Effector memory CD8-positive, alpha-beta T cell (primary cell): Measurements from ENCODE around the gene AZIN2.
"Not testable (repeated sequence)": the region's sequence is repeated elsewhere in the genome, so short reads cannot be mapped to it uniquely, and the experiment has no call there.

Source experiments
- ATAC-seq: fragments of 150-1000 bp; cut with Tn5 transposase; replicated peaks from 2 replicates; pipeline ENCODE4 v1.10.0; 2021; ENCODE audit warnings: mild to moderate bottlenecking, moderate library complexity
- DNase-seq, 3 experiments: peaks; one replicate each; pipeline ENCODE4 v3.0.0; 2021
- H3K27ac Mint-ChIP-seq, 2 donors: one replicate each; pipeline ENCODE4 v1.8.0; 2022; ENCODE audit warnings: mild to moderate bottlenecking in 2 of 2, mixed read lengths in 2 of 2, moderate library complexity in 2 of 2
- H3K27me3 Mint-ChIP-seq, 2 donors: one replicate each; pipeline ENCODE4 v1.8.0; 2022; ENCODE audit warnings: mixed read lengths in 2 of 2
- H3K36me3 Mint-ChIP-seq: one replicate; pipeline ENCODE4 v1.8.0; 2022; ENCODE audit warnings: mild to moderate bottlenecking, moderate library complexity, mixed read lengths; ENCODE audit not compliant: insufficient read depth
- H3K4me1 Mint-ChIP-seq, 2 donors: one replicate each; pipeline ENCODE4 v1.8.0; 2022; ENCODE audit warnings: low read depth in 2 of 2, mixed read lengths in 2 of 2
- H3K4me3 Mint-ChIP-seq, 2 donors: one replicate each; pipeline ENCODE4 v1.8.0; 2022; ENCODE audit warnings: mild to moderate bottlenecking in 2 of 2, mixed read lengths in 2 of 2, moderate library complexity in 2 of 2
- H3K9me3 Mint-ChIP-seq, 2 donors: one replicate each; pipeline ENCODE4 v1.8.0; 2022; ENCODE audit warnings: mixed read lengths in 2 of 2
- total RNA-seq, 9 experiments: gene quantifications; one replicate each; lab custom pipeline; 2026; lab: John Stamatoyannopoulos, UW

AZIN2 gene
- total RNA-seq: 0.65 to 13.7 (median 4.4) reads per million in 9 experiments

DNA sequence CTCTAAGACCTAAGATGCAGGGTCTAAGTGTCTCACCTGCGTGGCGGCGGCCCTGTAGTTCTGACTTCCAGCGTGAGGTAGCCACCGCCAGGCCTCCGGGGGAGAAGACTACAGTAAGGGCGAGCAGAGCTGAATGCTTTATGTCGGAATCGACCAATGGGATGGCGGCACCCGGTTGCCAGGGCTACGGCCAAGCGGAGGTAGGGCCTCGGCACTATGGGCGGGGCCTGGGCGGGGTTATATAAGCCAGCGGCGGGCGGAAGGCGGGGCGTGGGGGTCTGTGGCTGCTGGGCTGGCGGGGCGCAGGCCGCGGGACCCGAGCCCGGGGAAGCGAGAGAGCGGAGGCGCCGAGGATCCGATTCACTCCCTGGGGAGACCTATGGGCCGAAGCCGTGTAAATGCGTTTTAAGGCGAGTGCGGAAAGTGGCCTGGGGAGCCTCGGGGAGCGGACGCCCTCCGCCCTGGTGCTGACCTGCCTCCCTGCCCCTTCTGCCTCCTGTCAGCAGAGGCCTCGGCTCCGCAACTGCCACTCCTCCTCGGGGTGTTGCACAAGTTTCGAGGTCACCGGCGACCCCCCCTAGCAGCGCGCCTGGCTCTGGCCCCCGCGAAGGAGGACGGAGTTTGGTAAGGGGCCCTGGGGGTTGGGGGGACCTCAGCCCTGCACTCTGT is at the start of gene AZIN2:
Gene AZIN2 (plus strand): TSS at position 269 of the 669 bp plus-strand sequence. CDS start 1,097 bp downstream, outside the sequence.
- DNase-seq (peak; percentile 97 to 99 (median 98)), ATAC-seq (peak; percentile 99)
- peaks cover 28 to 30% of the 10 kb centered on the region in 2 donors for H3K4me1 Mint-ChIP-seq
- H3K9me3 Mint-ChIP-seq: no peaks in the 10 kb centered on the region
- H3K36me3 Mint-ChIP-seq: peaks cover 23% of the 10 kb centered on the region
- H3K4me3 Mint-ChIP-seq: peak within 1 kb of the TSS; percentile 77 to 85
- H3K27me3 Mint-ChIP-seq: no peaks in the 10 kb centered on the region
- peak within 1 kb of the TSS; percentile 87 to 93 for H3K27ac Mint-ChIP-seq

DNA sequence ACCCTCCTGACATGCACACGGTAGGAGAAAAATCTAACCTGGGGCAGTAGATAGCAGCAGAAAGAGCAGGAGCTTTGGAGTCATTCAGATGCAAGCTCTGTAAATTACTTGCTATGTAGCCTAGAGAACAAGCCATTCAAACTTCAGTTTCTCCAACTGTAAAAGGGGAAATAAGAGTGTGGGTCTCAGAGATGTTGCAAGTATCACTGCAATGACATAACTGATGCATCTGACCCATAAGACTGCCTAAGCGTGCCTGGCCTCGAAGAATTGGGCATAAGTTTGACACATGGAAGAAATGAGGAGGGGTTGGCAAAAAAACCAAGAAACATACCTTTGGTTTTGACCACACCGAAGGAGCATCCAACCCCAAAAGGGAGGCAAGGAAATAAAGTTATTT is 49.4 kb upstream of the AZIN2 start:
- peaks cover 32 to 72% of the 10 kb centered on the region in 2 donors for H3K4me1 Mint-ChIP-seq
- H3K27ac Mint-ChIP-seq: no peak overlapping the region
- ATAC-seq: no peak
- H3K27me3 Mint-ChIP-seq: no peaks in the 10 kb centered on the region
- no peak overlapping the region for H3K4me3 Mint-ChIP-seq
- no peak for DNase-seq
- H3K36me3 Mint-ChIP-seq: peaks cover 24% of the 10 kb centered on the region
- H3K9me3 Mint-ChIP-seq: no peaks in the 10 kb centered on the region

DNA sequence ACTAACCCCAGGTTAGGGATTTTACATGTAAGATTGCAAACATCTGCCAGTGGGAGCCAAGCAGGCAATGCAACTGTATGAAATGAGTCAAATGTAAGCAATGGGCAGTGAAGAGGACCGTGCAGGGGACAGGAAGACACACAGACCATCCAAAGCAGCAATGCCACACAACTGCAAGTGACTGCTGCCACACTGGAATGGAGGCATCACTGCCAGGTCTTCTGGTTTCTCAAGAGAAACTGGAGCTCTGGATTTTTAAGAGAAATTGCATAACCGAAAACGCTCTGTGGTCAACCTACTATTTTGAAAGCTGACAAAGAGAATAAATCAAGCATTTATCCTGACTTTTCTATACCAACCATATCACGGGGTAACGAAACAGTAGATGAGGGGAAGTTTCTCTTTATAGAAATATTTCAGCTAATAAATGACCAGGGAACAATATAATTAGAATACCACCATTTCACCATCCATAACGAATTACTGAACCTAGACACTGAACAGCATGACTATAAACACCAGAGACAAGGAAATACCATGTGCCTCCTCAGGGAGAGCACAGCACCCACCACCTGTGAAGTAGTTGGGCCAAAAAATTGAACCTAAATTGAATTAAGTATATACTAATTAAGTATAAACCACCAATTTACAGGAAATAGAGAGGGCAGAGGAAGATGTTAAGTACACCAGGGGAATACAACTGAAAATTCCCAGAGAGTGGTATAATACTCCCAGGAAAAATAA is 48.7 kb upstream of the AZIN2 start:
- ATAC-seq: no peak

DNA sequence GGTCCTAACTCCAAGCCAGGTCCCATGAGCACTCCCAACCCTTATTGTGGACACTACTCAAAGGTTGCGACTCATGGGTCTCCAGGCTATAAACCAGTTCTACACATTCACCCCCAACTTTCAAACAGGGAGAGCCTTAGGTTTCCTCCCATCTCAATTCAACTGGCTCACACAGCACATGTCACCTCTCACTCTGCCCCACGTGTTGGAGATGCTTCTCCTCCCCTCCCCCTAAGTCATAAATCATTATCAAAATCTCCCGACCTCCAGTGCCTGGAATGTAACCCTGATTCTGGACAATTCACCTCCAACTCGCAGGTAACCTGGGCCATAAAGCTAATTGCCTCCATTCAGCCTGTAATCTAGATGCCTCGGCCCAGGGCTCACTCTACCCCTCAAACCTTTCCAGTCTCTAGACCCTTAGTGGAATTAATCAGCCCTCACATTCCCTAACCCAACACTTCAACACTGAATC is 44.9 kb upstream of the AZIN2 start:
- ATAC-seq (no peak), DNase-seq (no peak)
- H3K4me1 Mint-ChIP-seq: peaks cover 32 to 53% of the 10 kb centered on the region in 2 donors
- no peaks in the 10 kb centered on the region for H3K9me3 Mint-ChIP-seq
- peaks cover 5% of the 10 kb centered on the region for H3K36me3 Mint-ChIP-seq
- H3K27ac Mint-ChIP-seq: peak overlapping the region; percentile 96 to 98
- H3K4me3 Mint-ChIP-seq: peak overlapping the region; percentile 95
- no peaks in the 10 kb centered on the region for H3K27me3 Mint-ChIP-seq

More for the DNA sequence above, 48.7 kb upstream of the AZIN2 start:
- DNase-seq: no peak
- peaks cover 39 to 80% of the 10 kb centered on the region in 2 donors for H3K4me1 Mint-ChIP-seq
- no peaks in the 10 kb centered on the region for H3K27me3 Mint-ChIP-seq
- peak overlapping the region in 1 of 2 donors; percentile 77 for H3K27ac Mint-ChIP-seq
- no peak overlapping the region for H3K4me3 Mint-ChIP-seq
- no peaks in the 10 kb centered on the region for H3K9me3 Mint-ChIP-seq
- peaks cover 21% of the 10 kb centered on the region for H3K36me3 Mint-ChIP-seq

DNA sequence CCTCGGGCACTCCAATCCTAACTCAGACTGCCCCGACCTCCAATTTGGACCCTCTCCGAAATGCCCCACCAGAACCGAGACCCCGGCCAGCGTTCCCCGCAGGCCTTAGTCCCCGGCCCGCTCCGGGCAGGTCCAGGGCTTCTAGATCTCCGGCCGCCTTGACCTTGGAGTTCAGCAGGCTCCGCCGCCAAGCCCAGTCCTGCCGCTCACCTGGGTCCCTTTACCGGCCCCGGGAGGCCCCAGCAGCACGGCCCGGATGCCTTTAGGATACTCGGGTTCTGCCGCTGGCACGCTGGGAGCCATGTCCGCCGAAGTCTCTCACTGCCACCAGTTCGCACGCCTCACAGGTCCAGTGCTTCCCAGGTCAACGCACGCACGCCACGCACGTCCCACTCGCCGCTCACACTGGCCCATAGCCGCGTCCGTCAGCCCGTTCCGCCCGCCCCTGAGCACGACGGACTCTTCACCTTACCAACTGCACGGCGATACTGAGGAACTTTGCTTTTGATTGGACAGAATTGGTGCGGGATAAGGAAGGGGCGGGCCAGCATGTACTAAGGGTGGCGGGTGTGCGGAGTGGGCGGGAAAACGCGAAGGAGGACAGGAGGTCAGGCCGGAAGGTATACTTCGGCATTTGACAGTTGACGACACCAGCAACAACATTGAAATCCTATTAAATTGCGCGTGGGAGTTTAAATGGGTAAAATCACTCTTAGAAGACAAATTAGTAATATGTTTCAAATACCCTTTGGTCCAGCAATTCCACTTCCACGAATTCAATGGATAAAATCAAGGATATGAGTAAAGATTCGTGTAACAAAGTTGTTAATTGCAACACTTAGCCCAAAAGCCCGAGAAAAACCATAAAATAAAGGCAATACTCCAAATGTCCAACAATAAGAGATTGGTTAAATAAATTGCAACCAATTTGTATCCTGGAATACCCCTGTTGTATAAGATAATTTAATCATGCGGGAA is 44.1 kb upstream of the AZIN2 start, which contains the start of gene AK2:
Gene AK2 (minus strand): TSS at position 358 of the 978 bp plus-strand sequence. CDS start 55 bp downstream, at position 303.
- H3K27ac Mint-ChIP-seq: peak within 1 kb of the TSS; percentile 96 to 98
- ATAC-seq (peak; percentile 98), DNase-seq (peak; percentile 79 to 80 (median 80))
- no peaks in the 10 kb centered on the region for H3K9me3 Mint-ChIP-seq
- no peaks in the 10 kb centered on the region for H3K27me3 Mint-ChIP-seq
- peaks cover 5% of the 10 kb centered on the region for H3K36me3 Mint-ChIP-seq
- peak within 1 kb of the TSS; percentile 95 for H3K4me3 Mint-ChIP-seq
- H3K4me1 Mint-ChIP-seq: peaks cover 25 to 46% of the 10 kb centered on the region in 2 donors

DNA sequence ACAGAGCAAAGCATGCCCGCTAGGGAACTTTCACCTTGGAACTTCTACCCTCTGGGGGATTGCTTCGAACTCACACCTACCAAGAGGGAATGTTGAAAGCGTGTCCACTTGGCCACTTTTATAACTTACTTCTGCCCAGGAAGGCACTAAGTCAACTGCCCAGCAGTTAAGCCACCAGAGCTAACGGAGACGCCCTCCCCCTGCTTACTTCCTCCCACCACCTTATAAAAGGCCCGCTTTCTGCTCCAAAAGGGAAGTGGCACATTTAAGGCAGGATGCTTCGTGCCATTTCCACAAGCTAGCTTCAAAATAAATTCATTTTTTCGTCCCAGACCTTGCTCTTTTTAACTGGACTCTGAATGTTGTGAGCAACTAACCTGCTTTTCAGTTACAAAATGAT is 41.1 kb upstream of the AZIN2 start:
- no peak for ATAC-seq
- H3K36me3 Mint-ChIP-seq: peaks cover 3% of the 10 kb centered on the region
- no peaks in the 10 kb centered on the region for H3K27me3 Mint-ChIP-seq
- no peak overlapping the region for H3K27ac Mint-ChIP-seq
- H3K4me1 Mint-ChIP-seq: peaks cover 17 to 22% of the 10 kb centered on the region in 2 donors
- H3K4me3 Mint-ChIP-seq: no peak overlapping the region
- DNase-seq: no peak
- H3K9me3 Mint-ChIP-seq: no peaks in the 10 kb centered on the region

DNA sequence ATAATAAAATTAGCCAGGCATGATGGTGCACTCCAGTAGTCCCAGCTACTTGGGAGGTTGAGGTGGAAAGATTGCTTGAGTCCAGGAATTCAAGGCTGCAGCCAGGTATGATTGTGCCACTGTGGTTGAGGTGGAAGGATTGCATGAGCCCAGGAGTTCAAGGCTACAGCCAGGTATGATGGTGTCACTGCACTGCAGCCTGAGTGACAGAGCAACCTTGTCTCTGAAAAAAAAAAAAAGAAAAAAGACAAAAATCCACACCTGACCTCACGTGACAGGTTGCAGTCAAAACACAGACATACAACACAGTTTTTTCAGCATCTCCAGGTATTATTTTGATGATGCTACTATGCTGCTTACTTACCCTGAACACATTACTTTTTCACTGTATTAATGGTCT is 39.9 kb upstream of the AZIN2 start:
- ATAC-seq (no peak), DNase-seq (no peak)
- peaks cover 21 to 22% of the 10 kb centered on the region in 2 donors for H3K4me1 Mint-ChIP-seq
- no peak overlapping the region for H3K4me3 Mint-ChIP-seq
- peaks cover 3% of the 10 kb centered on the region for H3K36me3 Mint-ChIP-seq
- no peak overlapping the region for H3K27ac Mint-ChIP-seq
- no peaks in the 10 kb centered on the region for H3K9me3 Mint-ChIP-seq
- H3K27me3 Mint-ChIP-seq: no peaks in the 10 kb centered on the region

DNA sequence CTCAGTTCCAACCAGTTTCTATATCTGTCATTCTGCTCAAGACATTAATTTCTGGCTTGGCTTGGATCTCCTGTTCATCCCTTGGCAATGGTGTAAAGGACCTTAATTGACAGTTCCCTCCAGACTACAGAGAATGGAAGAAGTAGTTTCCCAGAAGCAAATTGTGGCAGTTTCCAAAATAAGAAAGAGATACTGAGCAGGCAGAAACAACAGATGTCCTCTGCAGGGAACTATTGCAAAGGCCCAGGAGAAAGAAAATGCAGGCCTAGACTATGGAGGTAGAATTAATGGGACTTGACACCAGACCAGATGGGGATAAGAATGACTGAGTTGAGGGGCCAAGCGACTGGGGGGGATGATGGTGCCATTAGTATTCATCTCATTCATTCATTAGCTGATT is 38.1 kb upstream of the AZIN2 start:
- H3K27ac Mint-ChIP-seq: no peak overlapping the region
- peaks cover 10 to 12% of the 10 kb centered on the region in 2 donors for H3K4me1 Mint-ChIP-seq
- no peaks in the 10 kb centered on the region for H3K9me3 Mint-ChIP-seq
- no peaks in the 10 kb centered on the region for H3K36me3 Mint-ChIP-seq
- H3K27me3 Mint-ChIP-seq: no peaks in the 10 kb centered on the region
- ATAC-seq (no peak), DNase-seq (no peak)
- H3K4me3 Mint-ChIP-seq: no peak overlapping the region

DNA sequence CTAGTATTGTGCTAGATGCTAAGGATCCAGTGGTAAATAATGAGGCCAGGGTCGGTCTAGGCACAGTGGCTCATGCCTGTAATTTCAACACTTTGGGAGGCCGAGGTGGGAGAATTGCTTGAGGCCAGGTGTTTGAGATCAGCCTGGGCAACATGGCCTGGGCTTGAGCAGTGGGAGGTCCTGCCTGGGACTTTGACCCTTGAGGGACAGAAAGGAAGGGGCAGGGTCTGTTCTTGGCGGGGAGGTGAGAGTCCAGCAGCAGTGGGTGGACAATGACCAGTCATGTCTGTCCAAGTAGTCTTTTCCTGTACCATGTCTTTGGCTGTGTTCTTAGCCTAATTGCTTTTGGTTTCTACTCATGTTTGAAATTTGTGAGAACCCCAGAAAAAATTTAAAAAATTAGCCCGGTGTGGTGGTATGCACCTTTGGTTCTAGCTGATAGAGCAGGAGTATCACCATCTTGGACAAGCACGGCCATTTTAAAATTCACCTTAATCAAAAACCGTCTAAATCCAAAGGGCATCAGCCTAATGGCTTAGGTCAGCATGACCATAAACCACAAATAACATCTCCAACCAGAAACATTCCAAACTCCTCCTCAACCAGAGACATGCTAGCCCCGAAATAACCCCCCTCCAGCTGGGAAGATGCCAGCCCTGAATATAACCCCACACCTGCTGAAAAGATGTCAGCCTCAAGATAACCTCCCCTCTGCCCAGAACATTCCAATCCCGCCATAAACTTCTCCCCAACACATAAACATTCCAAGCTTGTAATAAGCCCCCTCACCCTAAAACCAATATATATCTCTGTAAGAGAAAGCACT is 37.5 kb upstream of the AZIN2 start:
- Mint-ChIP-seq H3K4me1 (peaks cover 10 to 12% of the 10 kb centered on the region in 2 donors), H3K4me3 (no peak overlapping the region), H3K27me3 (no peaks in the 10 kb centered on the region), H3K9me3 (no peaks in the 10 kb centered on the region), H3K36me3 (no peaks in the 10 kb centered on the region), H3K27ac (no peak overlapping the region)
- no peak for DNase-seq
- ATAC-seq: no peak

DNA sequence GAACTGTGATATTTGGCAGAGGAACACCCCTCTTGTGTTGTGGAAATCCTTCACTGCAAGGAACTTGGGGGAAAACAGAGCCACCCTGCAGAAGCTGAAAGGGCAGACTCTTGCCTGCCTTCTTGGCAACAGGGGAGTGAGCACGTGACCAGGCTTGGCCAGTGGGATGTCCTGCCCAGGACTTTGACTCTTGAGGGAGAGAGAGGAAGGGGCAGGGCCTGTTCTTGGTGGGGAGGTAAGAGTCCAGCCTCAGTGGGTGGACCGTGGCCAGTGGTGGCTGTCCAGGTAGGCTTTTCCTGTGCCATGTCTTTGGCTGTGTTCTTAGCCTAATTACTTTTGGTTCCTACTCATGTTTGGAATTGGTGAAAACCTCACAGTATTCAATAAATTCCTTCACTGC is 35.7 kb upstream of the AZIN2 start:
- Mint-ChIP-seq H3K36me3 (no peaks in the 10 kb centered on the region), H3K9me3 (no peaks in the 10 kb centered on the region), H3K4me3 (peak overlapping the region in 1 of 2 donors; percentile 28), H3K27me3 (no peaks in the 10 kb centered on the region), H3K4me1 (peaks cover 10 to 12% of the 10 kb centered on the region in 2 donors), H3K27ac (peak overlapping the region in 1 of 2 donors; percentile 85)
- DNase-seq: no peak
- no peak for ATAC-seq

DNA sequence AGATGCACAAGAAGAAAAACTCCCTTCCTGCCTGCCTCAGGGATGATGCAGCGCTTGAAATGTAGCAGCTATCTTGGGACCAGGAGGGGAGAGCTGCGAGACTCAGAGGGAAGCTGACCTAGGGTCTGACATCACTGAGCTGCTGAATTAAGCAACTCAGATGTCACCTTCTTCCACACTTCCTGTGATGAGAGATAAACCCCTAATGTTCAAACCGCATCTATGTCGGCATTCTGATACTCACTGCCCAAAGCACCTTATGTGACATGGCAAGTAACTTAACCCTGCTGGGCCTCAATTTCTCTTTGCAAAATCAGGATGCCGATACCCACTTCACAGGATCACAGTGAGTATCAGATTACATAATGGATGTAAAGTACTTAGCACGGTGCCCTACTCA is 35.1 kb upstream of the AZIN2 start:
- peak; percentile 98 for ATAC-seq
- H3K4me1 Mint-ChIP-seq: peaks cover 10 to 12% of the 10 kb centered on the region in 2 donors
- H3K4me3 Mint-ChIP-seq: peak overlapping the region; percentile 24 to 28
- peak; percentile 39 to 52 (median 41) for DNase-seq
- H3K27me3 Mint-ChIP-seq: no peaks in the 10 kb centered on the region
- H3K9me3 Mint-ChIP-seq: no peaks in the 10 kb centered on the region
- H3K36me3 Mint-ChIP-seq: no peaks in the 10 kb centered on the region
- peak overlapping the region; percentile 78 to 85 for H3K27ac Mint-ChIP-seq

DNA sequence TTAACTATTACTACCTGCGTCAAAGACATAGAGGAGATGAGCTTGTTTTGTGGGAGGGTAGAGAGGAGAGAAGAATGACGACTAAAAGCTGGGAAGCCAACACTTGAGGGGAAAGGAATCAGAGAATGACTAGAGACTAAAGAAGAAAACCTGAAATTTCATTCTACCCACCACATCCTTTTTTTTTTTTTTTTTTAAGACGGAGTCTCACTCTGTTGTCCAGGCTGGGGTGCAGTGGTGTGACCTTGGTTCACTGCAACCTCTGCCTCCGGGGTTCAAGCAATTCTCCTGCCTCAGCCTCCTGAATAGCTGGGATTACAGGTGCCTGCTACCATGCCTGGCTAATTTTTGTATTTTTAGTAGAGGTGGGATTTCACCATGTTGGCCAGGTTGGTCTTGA is 34.7 kb upstream of the AZIN2 start:
- H3K9me3 Mint-ChIP-seq, ATAC-seq, H3K27me3 Mint-ChIP-seq, DNase-seq, H3K36me3 Mint-ChIP-seq: not testable (repeated sequence)
- Mint-ChIP-seq H3K4me1 (peaks cover 10 to 12% of the 10 kb centered on the region in 2 donors), H3K27ac (peak overlapping the region; percentile 78 to 85), H3K4me3 (peak overlapping the region; percentile 24 to 28)
